BE2C (cell line): ENCODE results near the gene INSIG2.

Experiments
- DNase-seq: peaks from one replicate; pipeline ENCODE4 v3.0.0-alpha.2; 2020
- H3K27me3 ChIP-seq: fragments of 250-450 bp; sonication (Bioruptor Pico); 2 replicates; pipeline ENCODE4 v1.5.1; 2020; ENCODE audit warnings: mild to moderate bottlenecking
- H3K36me3 ChIP-seq: fragments of 250-450 bp; sonication (Bioruptor Pico); 2 replicates; pipeline ENCODE4 v1.5.1; 2020; ENCODE audit warnings: mild to moderate bottlenecking
- H3K4me1 ChIP-seq: fragments of 250-450 bp; sonication (Bioruptor Pico); 2 replicates; pipeline ENCODE4 v1.5.1; 2020
- H3K4me3 ChIP-seq: 2 replicates; pipeline ENCODE4 v1.5.1; 2011; ENCODE audit warnings: low read depth, low read length
- H3K9me3 ChIP-seq: fragments of 250-450 bp; sonication (Bioruptor Pico); 2 replicates; pipeline ENCODE4 v1.5.1; 2020
- TF ChIP-seq, protein P1 (sequence below): IDR thresholded peaks from 2 replicates; pipeline ENCODE4 v1.5.1; 2012; ENCODE audit warnings: mild to moderate bottlenecking, low read depth, low read length

INSIG2 gene

DNA sequence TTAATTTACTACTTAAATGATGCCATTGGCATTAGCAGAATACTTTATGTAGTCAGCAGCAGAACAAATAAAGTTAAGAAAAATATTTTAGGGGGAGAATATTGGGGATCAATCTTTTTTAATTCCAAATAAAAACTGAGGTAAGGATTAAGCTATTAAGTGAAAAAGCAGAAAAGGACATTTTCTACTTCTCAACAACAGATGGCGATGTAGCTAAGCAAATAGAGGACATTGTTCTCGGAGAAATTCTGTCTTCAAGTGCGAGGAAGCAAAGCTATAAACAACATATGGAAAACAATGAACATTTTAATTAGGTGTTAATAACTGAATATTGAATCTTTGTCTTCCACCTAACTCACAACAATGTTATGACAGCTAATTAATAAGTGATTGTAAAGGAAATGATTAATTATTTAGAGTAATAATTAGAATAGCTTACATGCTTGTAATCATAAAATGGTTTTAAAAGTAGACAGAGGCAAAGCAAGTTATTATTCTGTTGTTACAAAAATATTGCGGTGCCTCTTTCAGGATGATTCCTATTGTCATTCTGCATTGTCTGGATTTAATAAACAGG is 41.5 kb upstream of the INSIG2 start:
- no peak for DNase-seq
- TF ChIP-seq, protein P1, sequence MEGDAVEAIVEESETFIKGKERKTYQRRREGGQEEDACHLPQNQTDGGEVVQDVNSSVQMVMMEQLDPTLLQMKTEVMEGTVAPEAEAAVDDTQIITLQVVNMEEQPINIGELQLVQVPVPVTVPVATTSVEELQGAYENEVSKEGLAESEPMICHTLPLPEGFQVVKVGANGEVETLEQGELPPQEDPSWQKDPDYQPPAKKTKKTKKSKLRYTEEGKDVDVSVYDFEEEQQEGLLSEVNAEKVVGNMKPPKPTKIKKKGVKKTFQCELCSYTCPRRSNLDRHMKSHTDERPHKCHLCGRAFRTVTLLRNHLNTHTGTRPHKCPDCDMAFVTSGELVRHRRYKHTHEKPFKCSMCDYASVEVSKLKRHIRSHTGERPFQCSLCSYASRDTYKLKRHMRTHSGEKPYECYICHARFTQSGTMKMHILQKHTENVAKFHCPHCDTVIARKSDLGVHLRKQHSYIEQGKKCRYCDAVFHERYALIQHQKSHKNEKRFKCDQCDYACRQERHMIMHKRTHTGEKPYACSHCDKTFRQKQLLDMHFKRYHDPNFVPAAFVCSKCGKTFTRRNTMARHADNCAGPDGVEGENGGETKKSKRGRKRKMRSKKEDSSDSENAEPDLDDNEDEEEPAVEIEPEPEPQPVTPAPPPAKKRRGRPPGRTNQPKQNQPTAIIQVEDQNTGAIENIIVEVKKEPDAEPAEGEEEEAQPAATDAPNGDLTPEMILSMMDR = peak; percentile 47
- Histone ChIP-seq H3K4me1 (no peaks in the 10 kb centered on the region), H3K36me3 (no peaks in the 10 kb centered on the region), H3K27me3 (no peaks in the 10 kb centered on the region), H3K4me3 (no peak overlapping the region), H3K9me3 (no peaks in the 10 kb centered on the region)

DNA sequence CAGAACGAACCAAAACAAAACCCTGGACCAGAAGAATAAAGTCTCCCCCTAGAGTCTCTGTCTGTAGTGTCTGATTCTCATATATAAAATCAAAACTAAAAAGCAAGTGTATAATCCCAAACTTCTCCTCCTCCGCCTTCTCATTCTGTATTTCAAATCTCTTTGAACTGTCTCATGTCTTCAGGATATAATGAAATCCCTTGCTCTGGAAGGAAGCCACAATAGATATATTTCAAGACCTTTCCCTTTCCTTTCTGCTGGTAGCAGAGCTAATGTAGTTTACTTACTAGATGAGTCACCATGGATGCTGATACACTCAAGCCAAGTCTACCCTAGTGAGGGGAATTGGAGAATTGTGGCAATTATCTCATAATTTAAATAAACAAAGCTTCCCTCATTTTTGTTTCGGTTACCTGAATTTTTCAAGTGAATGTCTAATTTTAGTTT is 40.9 kb upstream of the INSIG2 start:
- Histone ChIP-seq H3K9me3 (no peaks in the 10 kb centered on the region), H3K4me3 (no peak overlapping the region), H3K27me3 (no peaks in the 10 kb centered on the region), H3K4me1 (no peaks in the 10 kb centered on the region), H3K36me3 (no peaks in the 10 kb centered on the region)
- TF ChIP-seq, protein P1 = no peak
- no peak for DNase-seq

GRCh38 chr2:118048401-118048800 is 39.9 kb upstream of the INSIG2 start:
- H3K27me3 ChIP-seq = no peaks in the 10 kb centered on the region
- H3K4me3 ChIP-seq = no peak overlapping the region
- no peak for DNase-seq
- no peaks in the 10 kb centered on the region for H3K9me3 ChIP-seq
- no peaks in the 10 kb centered on the region for H3K36me3 ChIP-seq
- TF ChIP-seq, protein P1 = no peak
- no peaks in the 10 kb centered on the region for H3K4me1 ChIP-seq

GRCh38 chr2:118049140-118049815 is 39.0 kb upstream of the INSIG2 start:
- H3K27me3 ChIP-seq = no peaks in the 10 kb centered on the region
- H3K36me3 ChIP-seq = no peaks in the 10 kb centered on the region
- H3K4me3 ChIP-seq = no peak overlapping the region
- H3K9me3 ChIP-seq = no peaks in the 10 kb centered on the region
- TF ChIP-seq, protein P1 = no peak
- DNase-seq = no peak
- no peaks in the 10 kb centered on the region for H3K4me1 ChIP-seq

GRCh38 chr2:118049816-118050140 is 38.5 kb upstream of the INSIG2 start:
- H3K27me3 ChIP-seq = no peaks in the 10 kb centered on the region
- H3K36me3 ChIP-seq = no peaks in the 10 kb centered on the region
- H3K4me3 ChIP-seq = no peak overlapping the region
- H3K4me1 ChIP-seq = no peaks in the 10 kb centered on the region
- TF ChIP-seq, protein P1 = no peak
- no peaks in the 10 kb centered on the region for H3K9me3 ChIP-seq
- no peak for DNase-seq

DNA sequence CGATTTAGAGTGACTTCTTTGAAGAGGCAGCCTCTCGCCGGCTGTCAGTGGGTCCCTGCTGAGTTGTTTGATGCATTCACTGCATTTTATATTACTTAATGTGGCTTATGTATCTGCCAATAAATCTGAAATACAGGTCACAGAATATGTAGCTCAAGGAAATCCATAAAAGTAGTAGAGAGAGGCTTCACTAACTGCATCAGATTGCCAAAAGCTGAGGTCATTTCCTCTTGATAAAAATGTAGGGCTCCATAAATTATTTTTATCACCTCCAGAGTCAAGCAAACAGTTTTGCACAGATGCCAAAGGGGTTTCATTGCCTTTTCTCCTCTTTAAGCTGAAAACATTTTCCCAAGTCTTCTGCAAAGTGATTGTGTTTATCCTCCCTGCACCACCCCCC is 37.9 kb upstream of the INSIG2 start:
- TF ChIP-seq, protein P1 = no peak
- no peak overlapping the region for H3K4me3 ChIP-seq
- no peaks in the 10 kb centered on the region for H3K4me1 ChIP-seq
- no peaks in the 10 kb centered on the region for H3K9me3 ChIP-seq
- no peak for DNase-seq
- no peaks in the 10 kb centered on the region for H3K27me3 ChIP-seq
- H3K36me3 ChIP-seq = no peaks in the 10 kb centered on the region
